ENCODE results near the gene PPARA.
A peak's percentile ranks its signal among the peaks of the same experiment; 100 is the strongest.

The PPARA gene

DNA sequence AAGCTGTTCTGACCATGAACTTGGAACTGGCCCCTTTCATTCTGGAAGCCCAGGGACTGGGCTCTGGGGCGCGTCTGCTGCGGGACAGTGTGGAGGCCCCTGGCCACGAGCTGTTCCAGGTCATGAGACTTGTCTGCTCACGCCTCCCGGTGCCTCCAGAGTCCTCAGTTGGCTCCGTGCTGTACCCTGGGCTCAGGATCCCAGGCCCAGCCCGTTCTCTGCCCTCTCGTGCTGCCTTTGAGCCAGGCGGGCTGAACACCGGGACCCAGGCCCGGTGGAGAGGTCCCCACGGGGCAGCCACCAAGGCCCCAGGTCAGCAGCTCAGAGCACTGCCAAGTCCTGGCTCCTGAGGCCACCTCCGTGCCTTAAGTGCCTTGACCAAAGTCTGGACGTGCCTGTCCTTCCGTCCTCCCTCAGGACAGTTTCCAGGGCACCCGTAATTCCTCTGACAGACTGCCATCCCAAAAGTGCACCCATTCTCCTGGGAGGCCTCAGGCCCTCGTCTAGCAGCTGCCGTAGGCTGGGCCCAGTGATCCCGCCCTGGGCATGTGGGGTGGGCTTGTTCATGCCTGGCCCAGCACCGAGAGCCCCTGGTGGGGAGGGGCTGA lies 36.3 kb upstream of the PPARA start:
- DNase-seq (ENCODE audit: low read depth) = peak; percentile 24

DNA sequence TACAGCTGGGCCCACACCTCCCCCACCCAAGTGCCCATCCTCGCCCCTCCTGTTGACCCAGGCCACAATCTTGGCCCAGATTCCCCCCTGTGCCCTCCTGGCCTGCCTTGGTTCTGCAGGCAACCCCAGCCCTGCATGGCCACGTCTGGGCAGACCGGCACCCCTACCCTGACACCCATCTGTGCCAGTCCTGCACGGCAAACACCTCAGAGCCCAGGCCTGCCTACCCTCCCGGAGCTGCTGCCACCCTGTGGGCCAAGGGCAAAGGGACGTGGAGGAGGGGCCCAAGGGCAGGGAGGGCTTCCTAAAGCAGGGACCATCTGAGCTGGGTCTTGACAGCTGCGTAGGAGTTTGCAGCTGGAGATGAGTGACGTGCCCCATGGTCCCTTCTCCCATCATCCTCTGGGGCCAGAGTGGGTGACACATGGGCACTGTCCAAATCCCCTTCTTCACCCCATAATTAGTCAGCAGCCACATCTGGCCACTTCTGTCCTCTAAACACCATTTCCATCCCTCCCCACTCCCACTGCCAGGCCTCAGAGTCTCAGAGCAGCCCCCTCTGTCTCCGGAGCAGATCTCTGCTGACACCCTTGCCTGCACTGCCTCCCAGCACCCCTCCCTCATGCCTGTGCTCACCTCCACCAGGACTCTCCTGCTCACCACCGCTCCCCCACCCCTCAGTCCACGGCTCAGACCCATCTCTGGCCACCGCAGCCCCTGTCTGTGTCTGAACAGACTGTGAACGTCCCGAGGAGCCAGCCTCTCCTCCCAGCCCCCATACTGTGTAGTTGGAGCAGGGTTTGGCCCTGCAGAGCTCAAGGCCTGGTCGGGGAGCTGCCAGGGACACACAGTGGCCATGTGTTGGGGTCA lies 35.6 kb upstream of the PPARA start:
- peak; percentile 37 for DNase-seq (ENCODE audit: low read depth)

DNA sequence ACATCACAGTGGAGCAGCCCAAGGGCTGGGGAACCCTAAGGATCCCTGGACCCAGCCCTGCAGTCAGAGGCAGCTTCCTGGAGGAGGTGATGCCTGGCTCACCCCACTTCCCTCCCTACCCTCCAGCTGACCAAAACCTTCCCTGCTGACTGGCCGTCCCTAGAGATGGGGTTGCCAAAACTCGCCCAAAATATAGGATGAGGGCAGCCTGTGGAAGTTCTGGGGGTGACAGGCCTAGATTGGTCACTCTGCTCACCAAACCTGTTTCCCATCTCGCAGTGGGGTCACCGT lies 35.0 kb upstream of the PPARA start:
- no peak for DNase-seq (ENCODE audit: low read depth)

DNA sequence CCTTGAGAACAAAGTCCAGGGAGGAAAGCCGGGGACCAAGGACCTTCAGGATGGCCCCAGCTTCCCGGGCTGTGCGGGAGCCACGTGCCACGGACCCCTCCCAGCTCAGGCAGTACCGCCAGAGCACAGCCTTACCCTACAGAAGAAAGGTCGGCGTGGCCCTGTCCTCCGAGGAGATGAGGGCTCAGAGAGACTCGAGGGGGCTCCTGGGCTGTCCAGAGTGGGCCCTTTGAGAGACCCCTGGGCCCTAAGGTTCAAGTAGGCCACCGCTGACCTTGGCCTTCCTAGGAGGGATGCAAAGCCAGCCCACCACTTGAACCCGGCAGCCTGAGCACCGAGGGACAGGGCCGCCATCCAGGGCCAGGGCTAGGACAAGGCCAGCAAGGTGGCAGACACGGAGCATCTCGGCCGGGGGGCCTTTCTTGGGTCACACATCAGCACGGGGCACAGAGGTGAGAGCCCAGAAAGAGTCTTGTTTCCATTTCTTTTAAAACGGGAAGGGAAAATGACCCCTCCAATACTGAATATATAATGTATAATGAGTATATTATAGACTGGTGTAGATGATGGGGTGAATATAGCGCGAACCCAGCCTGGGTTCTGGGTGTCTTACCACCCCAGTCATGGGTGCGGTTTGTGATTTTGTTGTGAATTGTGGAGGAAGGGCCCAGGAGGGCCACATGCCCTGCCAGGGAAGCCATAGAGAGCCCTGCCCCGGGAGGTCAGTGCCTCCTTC lies 34.4 kb upstream of the PPARA start:
- no peak for DNase-seq (ENCODE audit: low read depth)

DNA sequence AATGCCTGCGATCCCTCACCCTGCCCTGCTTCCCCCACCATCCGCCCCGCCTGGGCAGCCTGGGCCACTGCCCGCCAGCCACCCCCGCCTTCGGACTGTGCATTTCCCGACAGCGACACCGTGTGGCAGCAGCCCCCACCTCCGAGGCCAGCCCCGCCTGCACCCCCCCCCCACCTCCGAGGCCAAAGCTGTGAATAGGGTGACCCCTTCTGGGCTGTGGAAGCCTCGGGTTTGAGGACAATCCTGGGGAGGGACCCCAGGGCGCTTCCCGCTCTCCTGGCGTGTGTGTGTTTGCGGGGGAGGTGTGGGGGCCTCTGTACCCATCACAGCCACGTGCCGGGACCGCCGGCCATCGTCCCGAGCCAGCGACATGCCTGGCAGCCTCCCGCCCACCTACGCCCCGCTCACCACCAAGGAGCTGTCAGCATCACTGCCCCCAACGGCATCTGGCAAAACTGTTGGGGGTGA lies 33.8 kb upstream of the PPARA start:
- DNase-seq (ENCODE audit: low read depth) = peak; percentile 85

DNA sequence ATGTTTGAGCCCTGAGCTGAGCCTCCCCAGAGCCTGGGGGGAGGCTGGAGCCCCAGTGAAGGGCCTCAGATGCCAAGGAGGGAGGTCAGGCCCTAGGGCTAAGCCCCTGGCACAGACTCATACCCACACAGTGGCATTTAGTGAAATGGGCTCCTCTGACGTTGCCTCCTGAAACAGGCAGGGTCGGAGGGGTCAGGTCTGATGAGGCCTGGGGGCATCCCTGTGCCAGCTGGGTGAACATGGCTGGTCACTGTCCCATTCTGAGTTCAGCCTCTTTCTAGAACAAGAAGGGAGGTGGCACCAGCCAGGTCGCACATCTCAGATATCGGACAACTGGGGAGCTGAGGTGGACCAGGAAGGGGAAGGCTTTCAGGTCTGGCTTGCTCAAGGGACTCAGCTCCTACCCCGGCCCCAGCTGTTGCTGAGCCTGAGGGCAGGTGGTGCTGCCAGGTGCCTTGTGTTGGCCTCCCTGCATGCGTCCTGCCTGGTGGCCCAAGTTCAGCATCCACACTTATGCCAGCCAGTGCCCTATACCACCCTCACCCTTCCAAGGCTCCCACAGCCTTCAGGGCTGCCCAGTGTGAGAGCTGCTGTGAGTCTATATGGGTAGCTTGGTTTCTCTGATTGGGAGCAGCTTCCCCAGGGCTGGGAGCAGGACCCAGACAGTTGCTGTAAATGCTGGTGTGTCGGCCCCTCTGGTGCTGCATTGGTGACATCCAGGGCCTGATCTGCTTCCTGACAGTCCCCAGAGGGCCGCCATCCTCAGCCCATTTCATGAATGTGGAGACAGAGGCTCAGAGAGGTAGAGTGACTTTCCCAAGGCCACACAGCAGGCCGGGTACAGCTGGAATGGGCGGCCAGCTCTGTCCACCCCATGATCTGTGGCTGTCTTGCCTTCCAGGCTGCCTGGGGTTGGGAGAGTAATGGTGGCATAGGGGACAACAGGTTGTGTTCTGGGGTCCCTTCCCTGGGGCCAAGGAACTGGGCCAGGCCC lies 32.8 kb upstream of the PPARA start:
- no peak for DNase-seq (ENCODE audit: low read depth)

DNA sequence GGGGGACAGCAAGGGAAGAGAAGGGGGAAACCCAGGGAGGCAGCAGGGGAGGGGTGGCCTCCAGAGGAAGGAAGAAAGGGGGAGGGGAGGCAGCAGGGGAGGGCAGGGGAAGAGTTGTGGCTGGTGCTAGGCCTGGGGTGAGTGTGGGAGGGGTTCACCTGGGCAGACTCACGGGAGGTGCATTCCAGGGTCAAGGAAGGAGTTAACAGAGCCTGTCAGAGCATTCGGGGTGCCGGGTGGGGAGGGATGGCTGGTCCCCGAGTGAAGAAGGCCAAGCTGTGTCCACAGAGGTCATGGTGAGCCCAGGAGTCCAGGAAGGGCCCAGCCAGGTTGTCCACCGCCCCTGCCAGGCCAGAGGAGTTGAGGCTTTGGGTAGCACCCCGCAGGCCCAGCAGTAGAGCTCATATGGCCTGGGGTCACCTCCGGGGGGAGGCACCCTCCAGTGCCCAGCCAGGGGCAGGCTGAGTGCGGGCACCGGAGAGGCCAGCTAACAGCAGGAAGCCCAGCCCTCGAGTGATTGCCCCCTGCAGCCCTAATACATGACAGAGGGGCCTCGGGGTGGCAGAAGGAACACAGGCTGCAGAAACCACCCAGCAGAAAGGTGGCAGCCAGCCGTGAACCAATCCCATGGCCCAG lies 31.1 kb upstream of the PPARA start:
- peak; percentile 43 for DNase-seq (ENCODE audit: low read depth)

DNA sequence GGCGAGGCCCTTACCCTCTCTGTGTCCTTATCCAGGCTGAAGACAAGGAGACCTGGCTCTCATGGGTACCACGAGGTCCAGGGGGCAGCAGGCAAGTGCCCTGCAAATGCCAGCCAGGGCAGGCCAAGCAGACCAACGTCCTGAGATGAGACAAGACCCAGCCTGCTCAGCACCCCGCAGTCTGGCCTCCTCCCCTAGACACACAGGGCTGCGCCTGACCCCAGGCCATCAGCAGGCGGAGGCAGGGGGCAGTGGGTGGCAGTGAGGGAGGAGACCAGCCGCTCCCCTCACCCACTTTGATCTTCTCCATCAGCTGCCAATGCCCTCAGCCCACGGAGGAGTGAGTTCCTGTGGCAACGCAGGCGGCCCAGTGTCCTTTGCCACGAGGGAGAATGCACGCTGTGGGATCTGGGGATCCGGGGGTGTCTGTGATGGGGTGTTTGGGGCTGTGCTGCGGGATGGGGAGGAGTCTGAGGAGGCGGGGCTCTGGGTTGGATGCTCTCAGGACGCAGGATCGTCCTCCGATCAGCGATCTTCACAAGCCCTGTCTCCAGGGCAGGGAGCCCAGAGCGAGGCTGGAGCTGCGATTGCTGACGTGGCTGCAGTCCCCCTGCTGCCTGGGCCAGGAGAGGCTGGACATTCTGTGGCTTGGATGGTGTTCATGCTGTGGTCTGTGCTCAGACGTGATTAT lies 30.5 kb upstream of the PPARA start:
- peak; percentile 88 for DNase-seq (ENCODE audit: low read depth)

DNA sequence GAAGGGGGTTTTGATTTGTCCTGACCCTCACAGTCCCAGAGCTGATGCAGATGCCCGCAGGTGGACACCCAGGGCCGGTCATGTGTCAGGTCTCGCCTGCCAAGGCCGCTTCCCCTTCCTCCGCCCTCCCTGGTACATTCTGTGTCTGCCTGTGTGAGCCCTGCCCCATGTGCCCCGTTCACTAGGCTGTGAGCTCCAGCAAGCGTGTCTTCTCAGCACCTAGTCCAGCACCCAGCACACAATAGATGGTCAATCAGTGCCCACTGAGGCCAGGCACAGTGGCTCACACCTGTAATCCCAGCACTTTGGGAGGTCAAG lies 29.9 kb upstream of the PPARA start:
- DNase-seq (ENCODE audit: low read depth) = no peak

DNA sequence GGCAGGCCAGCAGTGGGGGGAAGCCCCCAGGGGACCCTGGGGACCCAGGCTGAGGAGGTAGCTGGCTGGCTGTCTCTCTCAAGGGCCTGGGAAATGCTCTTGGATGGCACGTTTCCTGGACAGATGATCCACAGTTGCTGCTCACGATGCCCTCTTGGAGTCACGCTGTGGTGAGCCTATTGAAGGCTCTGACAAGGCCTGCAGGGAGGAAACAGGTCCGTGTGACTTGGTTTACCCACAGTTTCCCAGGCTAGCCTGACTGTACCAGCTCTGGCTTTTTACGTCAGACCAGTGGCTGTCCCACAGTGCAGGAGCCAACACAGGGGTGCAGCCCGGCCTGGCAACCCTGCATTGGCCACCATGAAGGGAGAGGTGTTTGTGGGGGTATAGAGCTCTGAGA lies 29.2 kb upstream of the PPARA start:
- DNase-seq (ENCODE audit: low read depth) = no peak

DNA sequence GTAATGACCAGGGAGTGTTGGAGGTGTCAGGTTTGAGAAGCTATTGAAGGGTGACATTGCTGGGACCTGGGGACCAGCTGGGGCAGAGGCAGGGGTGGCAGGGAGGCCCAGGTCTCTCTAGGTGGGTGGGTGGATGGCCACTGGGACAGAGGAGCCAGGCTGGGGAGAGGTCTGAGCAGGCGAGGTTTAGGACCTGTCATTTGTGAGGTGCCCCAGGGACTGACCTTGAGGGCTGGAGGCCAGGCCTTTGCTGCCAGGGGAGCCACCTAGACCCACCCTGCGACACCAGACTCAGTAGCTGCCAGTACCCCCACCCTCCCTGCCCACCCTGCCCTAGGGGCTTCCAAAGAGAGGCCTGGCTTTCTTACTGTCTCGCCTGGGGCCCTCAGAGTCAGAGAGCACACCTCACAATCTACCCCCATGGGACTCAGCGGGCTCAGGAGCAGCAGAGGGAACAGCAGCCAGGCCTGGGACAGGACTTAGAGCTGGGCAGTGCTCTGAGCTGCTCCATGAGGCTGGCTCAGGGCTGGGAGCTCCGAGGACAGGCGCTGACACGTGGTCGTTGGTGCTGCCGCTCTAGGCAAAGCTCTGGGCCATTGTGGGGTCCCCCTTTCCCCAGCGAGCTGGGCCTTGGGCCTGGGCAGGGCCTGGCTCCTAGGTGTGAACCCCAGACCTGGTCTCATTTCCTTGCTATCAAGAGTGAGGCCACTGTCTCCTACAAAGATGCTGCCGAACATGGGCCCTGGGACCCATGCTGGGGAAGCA lies 28.6 kb upstream of the PPARA start:
- no peak for DNase-seq (ENCODE audit: low read depth)

DNA sequence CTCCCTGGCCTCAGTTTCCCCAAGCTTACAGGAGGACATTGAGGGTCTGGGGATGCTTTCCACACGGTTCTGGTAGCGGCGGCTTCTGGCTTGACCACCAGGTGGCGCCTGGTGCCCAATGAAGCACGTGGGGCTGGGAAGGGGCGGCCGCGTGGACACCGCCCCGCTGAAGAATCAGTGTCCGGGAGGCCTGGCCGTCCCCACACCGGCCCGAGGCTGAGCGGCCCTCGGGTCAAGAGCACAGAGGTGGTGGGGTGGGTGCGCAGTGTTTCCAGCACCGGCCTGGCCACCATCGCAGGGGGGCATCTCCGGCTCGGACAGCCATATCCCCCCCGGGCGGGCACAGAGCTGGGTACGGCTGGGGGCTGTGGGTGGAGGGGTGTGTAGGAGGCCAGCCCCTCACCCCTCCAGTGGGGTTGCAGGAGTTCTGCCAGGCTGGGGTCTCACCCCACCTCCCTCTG lies 27.8 kb upstream of the PPARA start:
- DNase-seq (ENCODE audit: low read depth) = peak; percentile 72

DNA sequence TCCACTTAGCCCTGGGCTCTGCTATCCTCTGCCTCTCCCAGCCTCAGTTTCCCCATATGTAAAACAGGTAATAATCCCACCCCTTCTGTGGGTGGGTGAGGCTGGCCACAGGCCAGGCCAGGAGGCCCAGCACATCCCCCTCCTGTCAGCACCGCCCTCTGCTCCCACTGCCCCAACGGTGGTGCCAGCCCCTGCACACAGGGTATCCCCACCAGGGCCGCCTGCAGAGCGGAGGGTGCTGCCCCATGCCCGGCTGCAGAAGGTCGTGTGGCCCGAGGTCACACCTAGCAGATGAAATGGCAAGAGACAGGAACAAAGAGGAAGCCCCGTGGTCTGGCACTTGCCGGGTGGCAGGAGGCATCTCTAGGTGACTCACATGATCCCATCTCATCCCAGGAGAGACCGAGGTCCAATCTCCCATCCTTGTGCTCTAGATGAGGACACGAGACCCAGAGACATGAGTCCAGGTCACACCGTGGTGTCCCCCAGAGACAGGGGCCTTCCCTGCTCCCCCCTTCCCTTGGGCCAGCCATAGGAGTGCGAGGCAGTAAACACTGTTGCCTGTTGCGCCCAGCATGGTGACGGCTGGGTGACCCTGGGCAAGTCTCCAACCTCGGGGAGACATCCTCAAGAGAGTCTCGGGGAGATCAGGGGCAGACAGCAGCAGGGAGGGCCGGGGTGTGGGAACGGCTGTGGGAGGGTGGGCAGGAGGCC lies 27.2 kb upstream of the PPARA start:
- DNase-seq (ENCODE audit: low read depth) = no peak

DNA sequence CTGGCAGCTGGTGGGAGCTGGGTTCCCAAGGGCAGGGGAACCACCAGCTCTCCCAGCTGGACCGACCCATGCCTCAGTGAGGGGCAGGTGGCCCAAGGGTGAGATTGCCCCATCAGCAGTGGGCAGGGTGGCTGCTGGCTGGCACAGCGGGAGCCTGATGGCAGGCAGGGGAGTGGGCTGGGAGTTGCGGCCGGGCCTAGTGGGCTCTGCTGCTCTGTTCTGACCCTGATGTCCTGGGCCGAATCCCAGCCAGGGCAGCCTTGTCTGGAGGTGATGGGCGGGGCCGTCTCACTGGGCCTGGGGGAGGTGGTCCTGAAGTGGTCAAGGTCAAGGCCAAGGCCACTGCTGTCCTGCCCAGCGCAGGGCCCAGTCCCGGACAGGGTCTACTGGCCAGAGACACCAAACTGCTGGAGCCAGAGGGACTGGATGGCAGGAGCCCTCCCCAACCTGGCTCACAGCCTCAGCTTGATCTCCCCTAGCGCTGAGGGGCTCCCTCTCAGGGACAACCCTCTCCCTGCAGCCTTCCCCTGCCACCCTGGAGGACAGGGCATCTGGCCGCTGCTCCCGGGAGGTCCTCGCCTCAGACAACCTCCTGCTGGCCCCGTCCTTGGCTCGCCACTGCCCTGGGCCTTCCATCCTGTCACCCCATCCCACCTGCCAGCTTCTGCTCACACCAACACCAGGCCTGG lies 26.5 kb upstream of the PPARA start:
- DNase-seq (ENCODE audit: low read depth) = no peak

DNA sequence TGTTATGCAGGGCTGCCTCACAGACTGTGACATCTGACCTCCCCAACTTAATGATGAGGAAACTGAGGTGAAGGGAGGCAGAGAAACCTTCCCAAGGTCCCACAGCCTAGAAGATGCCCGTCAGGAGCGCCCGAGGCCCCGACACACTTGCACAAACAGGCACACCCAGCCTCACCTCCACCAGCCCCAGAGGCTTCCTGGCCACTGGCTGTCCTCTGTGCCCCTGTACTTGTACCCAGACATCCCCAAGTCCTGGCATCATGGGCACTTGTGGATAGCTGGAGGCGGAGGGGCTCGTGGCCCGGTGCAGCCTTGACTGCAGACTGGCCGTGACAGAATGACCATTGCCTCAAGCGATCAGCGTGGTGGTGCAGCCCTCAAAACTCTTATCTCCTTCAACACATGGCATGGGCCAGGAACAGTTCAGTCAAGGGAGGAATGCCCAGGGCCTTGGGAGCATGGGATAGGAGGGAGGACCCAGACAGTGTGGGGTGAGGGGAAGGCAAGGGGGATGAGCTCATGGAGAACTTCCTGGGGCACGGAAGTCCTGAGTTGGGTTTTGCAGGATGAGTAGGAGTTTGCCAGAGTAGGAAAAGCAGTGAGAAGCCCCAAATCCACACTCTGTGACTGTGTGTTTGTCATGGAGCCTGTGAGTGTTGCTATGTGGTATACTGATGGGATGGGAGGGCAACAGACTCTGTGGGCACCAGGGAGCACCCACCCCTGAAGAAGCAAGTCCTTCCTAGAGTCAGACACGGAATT lies 25.8 kb upstream of the PPARA start:
- no peak for DNase-seq (ENCODE audit: low read depth)

DNA sequence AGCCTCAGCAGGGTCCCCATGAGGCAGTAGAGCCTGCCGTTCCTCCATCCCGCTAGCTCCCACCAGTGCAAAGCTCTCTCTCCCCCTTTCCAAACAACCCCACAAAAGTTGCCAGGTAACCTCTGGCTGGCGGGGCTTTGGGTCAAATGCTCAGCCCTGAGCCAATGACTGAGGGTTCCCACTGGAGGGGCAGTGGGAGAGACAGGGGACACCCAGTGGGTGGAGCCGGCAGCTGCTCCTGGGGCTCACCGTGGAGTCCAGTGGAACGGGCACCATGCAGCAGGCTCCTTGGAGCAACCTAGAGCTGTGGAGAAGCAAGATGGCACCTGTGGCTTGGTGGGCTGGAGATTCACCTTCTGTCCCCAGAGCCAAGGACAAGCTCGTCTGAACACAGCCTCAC lies 25.0 kb upstream of the PPARA start:
- no peak for DNase-seq (ENCODE audit: low read depth)

DNA sequence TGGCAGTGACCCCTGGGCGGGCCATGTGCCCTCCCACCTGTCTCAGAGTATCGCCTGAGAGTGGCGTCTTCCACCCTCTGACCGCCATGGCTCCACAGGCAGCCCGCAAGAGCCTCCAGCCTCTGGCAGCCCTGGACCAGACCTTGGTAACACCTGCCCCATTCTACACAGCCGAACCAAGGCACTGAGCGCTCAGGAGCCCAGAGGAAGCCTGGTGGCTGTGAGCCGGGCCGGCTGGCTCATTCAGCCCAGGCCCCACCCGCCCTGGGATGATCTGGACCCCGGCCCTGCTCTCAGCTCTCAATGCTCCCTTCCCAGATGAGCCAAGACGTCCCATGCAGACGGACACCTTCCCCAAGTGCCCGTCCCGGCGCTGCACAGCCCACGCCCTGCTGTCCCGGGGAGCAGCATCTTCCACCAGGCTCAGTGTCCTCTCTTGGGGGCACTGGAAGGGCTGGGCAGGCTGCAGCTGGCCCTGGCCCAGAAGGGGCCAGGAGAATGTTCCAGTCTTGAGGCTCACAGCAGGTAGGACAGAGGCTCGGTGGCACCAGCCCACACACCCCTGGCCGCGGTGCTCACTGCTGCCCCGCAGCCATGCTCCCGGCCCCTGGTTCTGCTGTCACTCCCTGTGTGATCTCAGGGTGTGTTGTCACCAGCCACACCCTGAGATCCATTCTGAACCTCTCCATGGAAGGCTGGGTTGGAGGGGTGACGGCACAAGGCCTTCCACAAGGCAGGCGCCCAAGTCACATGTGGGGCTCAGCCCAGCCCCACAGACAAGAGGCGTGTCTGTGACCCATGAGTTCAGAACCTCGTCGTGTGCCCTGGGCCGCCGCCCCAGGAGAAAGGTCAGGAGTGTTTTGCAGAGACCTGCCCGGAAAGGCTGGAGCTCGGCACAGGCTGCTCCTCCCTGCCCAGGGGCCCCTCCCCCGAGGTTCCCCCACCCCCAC lies 24.2 kb upstream of the PPARA start:
- DNase-seq (ENCODE audit: low read depth) = no peak

All from EH (cell line).